ENCODE results near the gene NFIX. TPM values are rescaled to one million over a fixed set of nuclear protein-coding genes. Genes with fewer than 3 reads are reported as not detected.

NFIX gene
- polyA plus RNA-seq, 3 donors: 0.25 to 3.7 (median 0.90) TPM

DNA sequence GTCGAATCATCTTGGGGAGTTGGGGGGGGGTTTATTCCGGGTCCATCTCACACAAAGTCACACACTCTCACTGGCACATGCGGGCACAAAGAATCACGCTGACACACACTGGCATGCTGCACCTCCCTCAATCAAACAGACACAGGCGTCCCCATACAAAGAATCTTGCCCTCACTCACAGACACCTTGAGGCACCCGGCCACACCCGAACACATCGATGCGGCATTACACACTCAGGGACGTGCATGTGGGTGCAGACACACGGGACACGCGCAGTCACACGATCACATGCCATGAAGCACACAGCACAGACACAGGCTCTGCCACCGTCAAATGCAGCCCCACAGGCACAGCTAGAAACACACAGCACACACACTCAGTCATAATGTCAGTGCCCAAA lies 7.8 kb downstream of the NFIX start:
- H3K27ac ChIP-seq (ENCODE audit: low read depth in 1 of 2, low read length in 2 of 2): no peak overlapping the region
- no peaks in the 10 kb centered on the region for H3K9me3 ChIP-seq (replicated peaks in 1 of 2; ENCODE audit: control insufficient read depth in 1 of 2, insufficient read depth in 1 of 2, low read length in 2 of 2)
- H3K27me3 ChIP-seq (ENCODE audit: control insufficient read depth in 2 of 2, insufficient read depth in 2 of 2, low read length in 2 of 2): no peaks in the 10 kb centered on the region
- H3K27ac Mint-ChIP-seq: no peak overlapping the region
- peaks cover 0 to 8% of the 10 kb centered on the region in 2 donors for H3K36me3 Mint-ChIP-seq
- DNase-seq: no peak
- H3K4me1 ChIP-seq (ENCODE audit: control insufficient read depth in 1 of 2, insufficient read depth in 2 of 2, low read length in 2 of 2): no peaks in the 10 kb centered on the region
- WGBS (ENCODE audit: insufficient coverage): 96% methylated on average over 12 of the region's 15 CpGs
- H3K4me3 Mint-ChIP-seq: no peak overlapping the region
- no peak overlapping the region for H2AFZ ChIP-seq (ENCODE audit: insufficient read depth, low read depth, low read length, poor library complexity, severe bottlenecking)
- no peak overlapping the region for H3K4me2 ChIP-seq (replicated peaks; ENCODE audit: extremely low read depth, low read length, poor library complexity, severe bottlenecking)
- H4K20me1 ChIP-seq (ENCODE audit: insufficient read depth, low read length): peaks cover 5% of the 10 kb centered on the region
- no peaks in the 10 kb centered on the region for H3K36me3 ChIP-seq (replicated peaks in 1 of 2; ENCODE audit: control insufficient read depth in 1 of 2, insufficient read depth in 2 of 2, low read length in 2 of 2)
- H3K4me1 Mint-ChIP-seq: no peaks in the 10 kb centered on the region
- H3K4me3 ChIP-seq (replicated peaks in 1 of 3; ENCODE audit: low read depth in 2 of 3, low read length in 3 of 3): no peak overlapping the region
- peaks cover 0 to 2% (median 0%) of the 10 kb centered on the region in 7 donors for H3K9me3 Mint-ChIP-seq
- TF ChIP-seq, protein P1, sequence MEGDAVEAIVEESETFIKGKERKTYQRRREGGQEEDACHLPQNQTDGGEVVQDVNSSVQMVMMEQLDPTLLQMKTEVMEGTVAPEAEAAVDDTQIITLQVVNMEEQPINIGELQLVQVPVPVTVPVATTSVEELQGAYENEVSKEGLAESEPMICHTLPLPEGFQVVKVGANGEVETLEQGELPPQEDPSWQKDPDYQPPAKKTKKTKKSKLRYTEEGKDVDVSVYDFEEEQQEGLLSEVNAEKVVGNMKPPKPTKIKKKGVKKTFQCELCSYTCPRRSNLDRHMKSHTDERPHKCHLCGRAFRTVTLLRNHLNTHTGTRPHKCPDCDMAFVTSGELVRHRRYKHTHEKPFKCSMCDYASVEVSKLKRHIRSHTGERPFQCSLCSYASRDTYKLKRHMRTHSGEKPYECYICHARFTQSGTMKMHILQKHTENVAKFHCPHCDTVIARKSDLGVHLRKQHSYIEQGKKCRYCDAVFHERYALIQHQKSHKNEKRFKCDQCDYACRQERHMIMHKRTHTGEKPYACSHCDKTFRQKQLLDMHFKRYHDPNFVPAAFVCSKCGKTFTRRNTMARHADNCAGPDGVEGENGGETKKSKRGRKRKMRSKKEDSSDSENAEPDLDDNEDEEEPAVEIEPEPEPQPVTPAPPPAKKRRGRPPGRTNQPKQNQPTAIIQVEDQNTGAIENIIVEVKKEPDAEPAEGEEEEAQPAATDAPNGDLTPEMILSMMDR (IDR thresholded peaks at IDR 0.05): no peak
- no peak overlapping the region for H3K9ac ChIP-seq (ENCODE audit: insufficient read depth, low read length, poor library complexity, severe bottlenecking)
- no peaks in the 10 kb centered on the region for H3K79me2 ChIP-seq (ENCODE audit: insufficient read depth, low read length)
- intact Hi-C loops (cut with micrococcal nuclease): no loop called here
- peaks cover 5 to 6% (median 5%) of the 10 kb centered on the region in 3 donors for H3K27me3 Mint-ChIP-seq (ENCODE audit: low read depth in 3 of 3)

DNA sequence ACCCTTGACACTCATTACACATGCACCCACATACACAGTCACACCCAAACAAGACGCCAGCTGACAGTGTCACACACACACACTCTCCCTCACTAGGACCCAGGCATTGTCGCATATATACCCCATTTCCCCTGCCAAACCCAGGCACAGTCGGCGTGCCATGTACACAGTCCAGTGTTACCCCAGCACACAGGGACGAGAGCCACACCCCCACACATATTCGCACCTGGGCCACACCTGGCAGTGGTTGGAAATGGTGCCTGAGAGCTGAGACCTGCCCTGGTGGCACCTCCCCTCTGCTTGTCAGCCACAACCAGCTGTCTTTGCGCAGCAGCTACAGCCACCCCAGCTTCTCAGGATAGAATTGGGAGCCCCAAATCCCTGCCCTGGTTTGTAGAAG lies 9.0 kb downstream of the NFIX start:
- DNase-seq: no peak
- peaks cover 0 to 5% (median 0%) of the 10 kb centered on the region in 7 donors for H3K9me3 Mint-ChIP-seq
- H3K4me3 Mint-ChIP-seq: no peak overlapping the region
- Histone ChIP-seq H3K4me2 (replicated peaks; ENCODE audit: extremely low read depth, low read length, poor library complexity, severe bottlenecking) (no peak overlapping the region), H3K36me3 (replicated peaks in 1 of 2; ENCODE audit: control insufficient read depth in 1 of 2, insufficient read depth in 2 of 2, low read length in 2 of 2) (no peaks in the 10 kb centered on the region), H3K79me2 (ENCODE audit: insufficient read depth, low read length) (no peaks in the 10 kb centered on the region), H3K9me3 (replicated peaks in 1 of 2; ENCODE audit: control insufficient read depth in 1 of 2, insufficient read depth in 1 of 2, low read length in 2 of 2) (no peaks in the 10 kb centered on the region), H3K4me3 (replicated peaks in 1 of 3; ENCODE audit: low read depth in 2 of 3, low read length in 3 of 3) (no peak overlapping the region), H3K27me3 (ENCODE audit: control insufficient read depth in 2 of 2, insufficient read depth in 2 of 2, low read length in 2 of 2) (peaks cover 1 to 12% of the 10 kb centered on the region in 2 donors), H3K9ac (ENCODE audit: insufficient read depth, low read length, poor library complexity, severe bottlenecking) (no peak overlapping the region), H3K4me1 (ENCODE audit: control insufficient read depth in 1 of 2, insufficient read depth in 2 of 2, low read length in 2 of 2) (no peaks in the 10 kb centered on the region), H4K20me1 (ENCODE audit: insufficient read depth, low read length) (peaks cover 10% of the 10 kb centered on the region), H3K27ac (ENCODE audit: low read depth in 1 of 2, low read length in 2 of 2) (no peak overlapping the region), H2AFZ (ENCODE audit: insufficient read depth, low read depth, low read length, poor library complexity, severe bottlenecking) (no peak overlapping the region)
- WGBS (ENCODE audit: insufficient coverage): 95% methylated on average over 4 of the region's 7 CpGs
- no peak overlapping the region for H3K27ac Mint-ChIP-seq
- peaks cover 3 to 10% of the 10 kb centered on the region in 2 donors for H3K36me3 Mint-ChIP-seq
- TF ChIP-seq, protein P1 (IDR thresholded peaks at IDR 0.05): no peak
- no peaks in the 10 kb centered on the region for H3K4me1 Mint-ChIP-seq
- intact Hi-C loops (cut with micrococcal nuclease): no loop called here
- peaks cover 10 to 15% (median 13%) of the 10 kb centered on the region in 3 donors for H3K27me3 Mint-ChIP-seq (ENCODE audit: low read depth in 3 of 3)
